A673 (cell line): ENCODE measurements around the gene ELK3. TPM values are rescaled to one million over a fixed set of nuclear protein-coding genes. Genes with fewer than 3 reads are reported as not detected.

Experiments
- BruUV-seq: library from RNA; stranded (reverse); fragments of 400-500 nt; replicated peaks from 2 replicates; lab custom pipeline; 2021; lab: Mats Ljungman, UMichigan
- CTCF ChIA-PET: fragments of 300-600 bp; sonication (Branson Sonifier 250); formaldehyde crosslinking; loops from one replicate; lab custom pipeline; 2022; ENCODE audit warnings: antibody characterized with exemption; lab: Charles Lee
- POLR2A ChIA-PET: fragments of 300-600 bp; sonication (Branson Sonifier 250); formaldehyde crosslinking; loops from one replicate; lab custom pipeline; 2022; ENCODE audit warnings: antibody characterized with exemption; ENCODE audit not compliant: low non-redundant PET; lab: Charles Lee
- DNase-seq: peaks from one replicate; pipeline ENCODE4 v3.0.0-alpha.2; 2015; ENCODE audit warnings: low spot score
- H3K27ac ChIP-seq: fragments of 200-600 bp; sonication (generic); 2 replicates; pipeline ENCODE4 v1.5.1; 2016; ENCODE audit warnings: mixed run types, low read depth, mild to moderate bottlenecking, mixed read lengths, antibody characterized with exemption, low read length; ENCODE audit not compliant: poor library complexity, severe bottlenecking
- H3K27me3 ChIP-seq: fragments of 200-600 bp; sonication (generic); replicated peaks from 2 replicates; pipeline ENCODE4 v1.6.1; 2017; ENCODE audit warnings: mixed run types, low read depth, mild to moderate bottlenecking, mixed read lengths, antibody characterized with exemption, low read length; ENCODE audit not compliant: insufficient read depth, poor library complexity
- H3K36me3 ChIP-seq: fragments of 200-600 bp; sonication (generic); 2 replicates; pipeline ENCODE4 v1.6.1; 2016; ENCODE audit warnings: mixed run types, mild to moderate bottlenecking, mixed read lengths, antibody characterized with exemption, low read length; ENCODE audit not compliant: insufficient read depth, poor library complexity, severe bottlenecking
- H3K4me1 ChIP-seq: fragments of 200-600 bp; sonication (generic); 2 replicates; pipeline ENCODE4 v1.6.1; 2017; ENCODE audit warnings: mixed run types, mild to moderate bottlenecking, mixed read lengths, antibody characterized with exemption, low read length; ENCODE audit not compliant: insufficient read depth, poor library complexity, severe bottlenecking
- H3K4me3 ChIP-seq: fragments of 200-600 bp; sonication (generic); 2 replicates; pipeline ENCODE4 v1.5.1; 2016; ENCODE audit warnings: low read depth, mixed run types, mild to moderate bottlenecking, mixed read lengths, low read length; ENCODE audit not compliant: poor library complexity, severe bottlenecking
- H3K9me3 ChIP-seq: fragments of 200-600 bp; sonication (generic); 2 replicates; pipeline ENCODE4 v1.6.1; 2016; ENCODE audit warnings: mixed run types, low read depth, mild to moderate bottlenecking, mixed read lengths, antibody characterized with exemption, low read length; ENCODE audit not compliant: poor library complexity, severe bottlenecking
- CTCF ChIP-seq: fragments of 300-800, 200-600 bp; sonication (generic); conservative IDR thresholded peaks from 2 replicates; pipeline ENCODE4 v1.5.1; 2017; ENCODE audit warnings: low read depth, mild to moderate bottlenecking, antibody characterized with exemption, low read length, moderate library complexity, mixed read lengths
- EZH2 ChIP-seq: fragments of 200-600 bp; sonication (generic); IDR thresholded peaks from 2 replicates; pipeline ENCODE4 v1.6.1; 2017; ENCODE audit warnings: borderline replicate concordance, low read depth, mild to moderate bottlenecking, mixed read lengths, antibody characterized with exemption, low read length; ENCODE audit not compliant: poor library complexity, severe bottlenecking
- intact Hi-C: fragments of 100-400 bp; cut with micrococcal nuclease; formaldehyde crosslinking; loops from one replicate; pipeline ENCODE4 v1.10.0; 2022; ENCODE audit not compliant: unreplicated experiment
- total RNA-seq: library from RNA; stranded (reverse); gene quantifications from 2 replicates; pipeline ENCODE4 v1.2.3, GENCODE V29; 2021

ELK3 gene
- total RNA-seq, 1 experiment from 2014 or later: 62.1 TPM

GRCh38 chr12:96152164-96152563, 42.0 kb upstream of the ELK3 start:
- DNase-seq: no peak
- Histone ChIP-seq H3K36me3 (no peaks in the 10 kb centered on the region), H3K9me3 (no peaks in the 10 kb centered on the region), H3K4me3 (no peak overlapping the region), H3K27ac (no peak overlapping the region), H3K27me3 (no peaks in the 10 kb centered on the region), H3K4me1 (no peaks in the 10 kb centered on the region)
- ChIA-PET POLR2A (no interaction called here), CTCF (no interaction called here)
- TF ChIP-seq EZH2: no peak
- TF ChIP-seq CTCF: no peak
- intact Hi-C loops: no loop called here
- BruUV-seq: no TSS peak

GRCh38 chr12:96153131-96153725, 40.9 kb upstream of the ELK3 start:
- Histone ChIP-seq H3K4me3 (no peak overlapping the region), H3K4me1 (no peaks in the 10 kb centered on the region), H3K9me3 (no peaks in the 10 kb centered on the region), H3K27me3 (no peaks in the 10 kb centered on the region), H3K36me3 (no peaks in the 10 kb centered on the region), H3K27ac (no peak overlapping the region)
- DNase-seq: no peak
- ChIA-PET CTCF (no interaction called here), POLR2A (no interaction called here)
- TF ChIP-seq CTCF: no peak
- intact Hi-C loops: no loop called here
- no TSS peak for BruUV-seq

DNA sequence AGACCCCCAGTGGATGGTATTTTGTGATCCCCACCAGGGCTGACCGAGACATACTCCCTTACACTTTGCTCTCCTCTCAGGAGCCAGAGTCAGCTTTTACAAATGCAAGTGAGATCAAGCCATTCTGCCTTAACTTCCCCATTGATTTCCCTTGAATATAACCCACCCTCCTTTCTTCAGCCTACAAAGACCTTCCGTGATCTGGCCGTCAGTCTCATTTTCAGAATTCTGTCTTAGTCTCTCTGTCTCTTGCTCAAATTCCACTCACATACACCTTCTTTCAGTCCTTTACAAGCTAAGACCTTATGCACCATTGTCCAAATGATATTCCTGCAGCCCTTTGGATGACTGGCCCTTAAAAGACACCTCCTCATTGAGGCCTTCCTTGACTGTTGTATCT, 39.0 kb upstream of the ELK3 start:
- H3K36me3 ChIP-seq: no peaks in the 10 kb centered on the region
- intact Hi-C loops: no loop called here
- POLR2A ChIA-PET: no interaction called here
- H3K27me3 ChIP-seq: no peaks in the 10 kb centered on the region
- no peak overlapping the region for H3K27ac ChIP-seq
- no TSS peak for BruUV-seq
- DNase-seq: no peak
- H3K4me1 ChIP-seq: no peaks in the 10 kb centered on the region
- TF ChIP-seq CTCF (no peak), EZH2 (no peak)
- H3K9me3 ChIP-seq: no peaks in the 10 kb centered on the region
- no peak overlapping the region for H3K4me3 ChIP-seq
- CTCF ChIA-PET: no interaction called here
